ENCODE measurements around the gene SH3PXD2A.
A peak's percentile ranks its signal among the peaks of the same experiment; 100 is the strongest.

SH3PXD2A gene

GRCh38 chr10:103548006-103548405 is 307.4 kb downstream of the SH3PXD2A start:
- no peak for TF ChIP-seq CTCF (IDR thresholded peaks at IDR 0.05; ENCODE audit: low read depth, low read length)
- no peak overlapping the region for H3K4me3 ChIP-seq (replicated peaks in 1 of 2; ENCODE audit: low read depth in 2 of 2, low read length in 2 of 2)

GRCh38 chr10:103547391-103547946 is 307.9 kb downstream of the SH3PXD2A start:
- no peak overlapping the region for H3K4me3 ChIP-seq (replicated peaks in 1 of 2; ENCODE audit: low read depth in 2 of 2, low read length in 2 of 2)
- DNase-seq (ENCODE audit: low read depth in 2 of 2): peak in 1 of 2 donors; percentile 26
- TF ChIP-seq CTCF (IDR thresholded peaks at IDR 0.05; ENCODE audit: low read depth, low read length): no peak

More at GRCh38 chr10:103548006-103548405, 307.4 kb downstream of the SH3PXD2A start:
- DNase-seq (ENCODE audit: low read depth in 2 of 2): no peak

- no peak for TF ChIP-seq CTCF (IDR thresholded peaks at IDR 0.05; ENCODE audit: low read depth, low read length)
Observed at GRCh38 chr10:103546401-103546800, 309.0 kb downstream of the SH3PXD2A start.

GRCh38 chr10:103545771-103546281 is 309.6 kb downstream of the SH3PXD2A start:
- TF ChIP-seq CTCF (IDR thresholded peaks at IDR 0.05; ENCODE audit: low read depth, low read length): no peak
- H3K4me3 ChIP-seq (replicated peaks in 1 of 2; ENCODE audit: low read depth in 2 of 2, low read length in 2 of 2): no peak overlapping the region
- DNase-seq (ENCODE audit: low read depth in 2 of 2): no peak

More at GRCh38 chr10:103546401-103546800, 309.0 kb downstream of the SH3PXD2A start:
- no peak overlapping the region for H3K4me3 ChIP-seq (replicated peaks in 1 of 2; ENCODE audit: low read depth in 2 of 2, low read length in 2 of 2)
- DNase-seq (ENCODE audit: low read depth in 2 of 2): no peak

- H3K4me3 ChIP-seq (replicated peaks in 1 of 2; ENCODE audit: low read depth in 2 of 2, low read length in 2 of 2): no peak overlapping the region
- DNase-seq (ENCODE audit: low read depth in 2 of 2): no peak
- TF ChIP-seq CTCF (IDR thresholded peaks at IDR 0.05; ENCODE audit: low read depth, low read length): no peak
Observed at GRCh38 chr10:103545366-103545765, 310.0 kb downstream of the SH3PXD2A start.

GRCh38 chr10:103544657-103545310 is 310.6 kb downstream of the SH3PXD2A start:
- no peak overlapping the region for H3K4me3 ChIP-seq (replicated peaks in 1 of 2; ENCODE audit: low read depth in 2 of 2, low read length in 2 of 2)
- DNase-seq (ENCODE audit: low read depth in 2 of 2): no peak
- no peak for TF ChIP-seq CTCF (IDR thresholded peaks at IDR 0.05; ENCODE audit: low read depth, low read length)

All from cardiac fibroblast (primary cell).